ENCODE results near the gene ARHGAP9. TPM values are rescaled to one million over a fixed set of nuclear protein-coding genes. Genes with fewer than 3 reads are reported as not detected.
"Not testable (repeated sequence)": the region's sequence is repeated elsewhere in the genome, so short reads cannot be mapped to it uniquely, and the experiment has no call there.

ARHGAP9 gene
- total RNA-seq, 1 donor from 2014 or later: 5.2 TPM

DNA sequence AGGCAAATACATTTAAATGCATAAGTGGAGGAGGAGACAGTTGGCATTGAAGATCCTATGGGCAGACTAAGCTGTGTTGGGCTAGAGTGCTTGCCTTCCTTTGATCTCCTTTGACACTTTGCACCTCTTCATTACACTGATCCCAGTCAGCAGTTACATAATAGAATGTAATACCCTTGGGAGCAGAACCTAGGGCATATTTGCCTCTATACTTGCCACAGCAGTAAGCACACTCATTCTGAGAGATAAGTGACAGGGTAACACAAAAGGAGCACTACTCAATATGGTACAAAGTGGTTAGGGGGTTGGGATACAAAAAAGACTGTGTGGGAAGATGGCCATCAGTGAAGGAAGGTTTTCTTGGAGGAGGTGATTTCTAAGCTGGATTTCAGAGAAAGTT is 17.2 kb upstream of the ARHGAP9 start:
- Histone ChIP-seq H3K36me3 (ENCODE audit: control insufficient read depth in 3 of 3, insufficient read depth in 3 of 3, low read length in 3 of 3) (peaks cover 22 to 46% (median 37%) of the 10 kb centered on the region in 3 donors), H3K4me3 (ENCODE audit: low read length in 3 of 3) (no peak overlapping the region), H3K9ac (ENCODE audit: low read depth in 1 of 3, low read length in 3 of 3) (no peak overlapping the region), H3K9me3 (ENCODE audit: control insufficient read depth in 3 of 3, low read length in 3 of 3) (no peaks in the 10 kb centered on the region), H3K27ac (ENCODE audit: low read depth, low read length) (no peak overlapping the region), H3K4me1 (ENCODE audit: control insufficient read depth in 3 of 3, insufficient read depth in 3 of 3, low read length in 3 of 3) (no peaks in the 10 kb centered on the region), H3K27me3 (ENCODE audit: control insufficient read depth in 3 of 3, insufficient read depth in 3 of 3, low read length in 3 of 3) (no peaks in the 10 kb centered on the region)

DNA sequence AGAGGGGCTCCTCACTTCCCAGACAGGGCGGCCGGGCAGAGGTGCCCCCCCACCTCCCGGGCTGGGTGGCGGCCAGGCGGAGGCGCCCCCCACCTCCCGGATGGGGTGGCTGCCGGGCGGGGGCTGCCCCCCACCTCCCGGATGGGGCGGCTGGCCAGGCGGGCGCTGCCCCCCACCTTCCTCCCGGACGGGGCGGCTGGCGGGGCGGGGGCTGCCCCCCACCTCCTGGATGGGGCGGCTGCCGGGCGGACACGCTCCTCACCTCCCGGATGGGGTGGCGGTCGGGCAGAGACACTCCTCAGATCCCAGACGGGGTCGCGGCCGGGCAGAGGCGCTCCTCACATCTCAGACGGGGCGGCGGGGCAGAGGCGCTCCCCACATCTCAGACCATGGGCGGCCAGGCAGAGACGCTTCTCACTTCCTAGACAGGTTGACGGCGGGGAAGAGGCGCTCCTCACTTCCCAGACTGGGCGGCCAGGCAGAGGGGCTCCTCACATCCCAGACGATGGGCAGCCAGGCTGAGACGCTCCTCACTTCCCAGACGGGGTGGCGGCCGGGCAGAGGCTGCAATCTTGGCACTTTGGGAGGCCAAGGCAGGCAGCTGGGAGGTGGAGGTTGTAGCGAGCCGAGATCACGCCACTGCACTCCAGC is 15.5 kb upstream of the ARHGAP9 start:
- not testable (repeated sequence) for H3K27me3 ChIP-seq (ENCODE audit: control insufficient read depth in 3 of 3, insufficient read depth in 3 of 3, low read length in 3 of 3); H3K9me3 ChIP-seq (ENCODE audit: control insufficient read depth in 3 of 3, low read length in 3 of 3); H3K9ac ChIP-seq (ENCODE audit: low read depth in 1 of 3, low read length in 3 of 3); H3K4me1 ChIP-seq (ENCODE audit: control insufficient read depth in 3 of 3, insufficient read depth in 3 of 3, low read length in 3 of 3); H3K27ac ChIP-seq (ENCODE audit: low read depth, low read length); H3K4me3 ChIP-seq (ENCODE audit: low read length in 3 of 3)
- H3K36me3 ChIP-seq (ENCODE audit: control insufficient read depth in 3 of 3, insufficient read depth in 3 of 3, low read length in 3 of 3): peaks cover 24 to 46% (median 36%) of the 10 kb centered on the region in 3 donors

DNA sequence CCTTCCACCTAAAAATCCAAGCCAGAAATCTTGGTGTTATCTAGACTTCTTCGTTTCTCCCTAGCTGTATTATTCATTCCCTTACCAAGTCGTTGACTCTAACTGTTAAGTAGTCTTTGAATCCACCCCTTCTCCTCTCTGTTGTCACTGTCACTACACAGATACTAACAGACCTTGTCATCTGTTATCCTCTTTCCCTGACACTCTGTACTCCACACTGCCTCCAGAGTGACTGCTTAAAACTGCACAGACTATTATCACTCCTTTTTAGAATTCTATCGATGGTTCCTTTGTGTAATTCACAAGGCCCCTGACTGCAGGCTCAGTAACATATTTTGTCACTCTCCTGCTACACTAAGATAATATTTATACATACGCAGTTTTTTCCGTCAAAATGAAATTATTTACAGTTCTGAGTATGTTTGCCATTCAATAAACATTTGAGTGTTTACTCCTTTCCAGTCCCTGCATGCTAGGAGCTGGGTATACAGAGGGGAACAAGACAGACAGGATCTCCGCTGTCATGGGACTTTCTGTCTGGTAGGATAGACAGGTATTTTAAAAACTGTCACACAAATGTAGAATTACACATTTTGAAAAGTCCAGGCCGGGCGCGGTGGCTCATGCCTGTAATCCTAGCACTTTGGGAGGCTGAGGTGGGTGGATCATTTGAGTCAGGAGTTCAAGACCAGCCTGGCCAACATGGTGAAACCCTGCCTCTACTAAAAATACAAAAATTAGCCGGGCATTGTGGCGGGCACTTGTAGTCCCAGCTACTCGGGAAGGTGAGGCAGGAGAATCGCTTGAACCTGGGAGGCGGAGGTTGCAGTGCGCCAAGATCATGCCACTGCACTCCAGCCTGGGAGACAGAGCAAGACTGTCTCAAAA is 12.0 kb upstream of the ARHGAP9 start:
- Histone ChIP-seq H3K9me3 (ENCODE audit: control insufficient read depth in 3 of 3, low read length in 3 of 3) (no peaks in the 10 kb centered on the region), H3K9ac (ENCODE audit: low read depth in 1 of 3, low read length in 3 of 3) (no peak overlapping the region), H3K36me3 (ENCODE audit: control insufficient read depth in 3 of 3, insufficient read depth in 3 of 3, low read length in 3 of 3) (peaks cover 25 to 35% (median 30%) of the 10 kb centered on the region in 3 donors), H3K4me1 (ENCODE audit: control insufficient read depth in 3 of 3, insufficient read depth in 3 of 3, low read length in 3 of 3) (peaks cover 11 to 16% (median 13%) of the 10 kb centered on the region in 3 donors), H3K4me3 (ENCODE audit: low read length in 3 of 3) (no peak overlapping the region), H3K27me3 (ENCODE audit: control insufficient read depth in 3 of 3, insufficient read depth in 3 of 3, low read length in 3 of 3) (no peaks in the 10 kb centered on the region), H3K27ac (ENCODE audit: low read depth, low read length) (no peak overlapping the region)

DNA sequence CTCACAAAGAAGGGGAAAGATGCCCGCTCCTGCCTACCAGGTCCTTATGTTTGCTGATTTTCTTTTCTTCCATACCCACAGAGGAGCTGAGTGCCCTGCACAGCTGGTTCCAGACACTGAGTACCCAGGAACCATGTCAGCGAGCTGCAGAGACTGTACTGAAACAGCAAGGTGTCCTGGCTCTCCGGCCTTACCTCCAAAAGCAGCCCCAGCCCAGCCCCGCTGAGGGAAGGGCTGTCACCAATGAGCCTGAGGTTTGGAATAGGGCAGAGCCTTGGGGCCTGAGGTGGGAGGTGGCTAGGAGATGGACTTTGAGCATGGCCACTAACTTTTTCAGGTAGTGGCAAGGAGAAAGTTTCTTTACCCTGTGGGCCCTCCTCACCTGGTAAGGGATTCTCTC is 10.5 kb upstream of the ARHGAP9 start:
- Histone ChIP-seq H3K4me3 (ENCODE audit: low read length in 3 of 3) (no peak overlapping the region), H3K27me3 (ENCODE audit: control insufficient read depth in 3 of 3, insufficient read depth in 3 of 3, low read length in 3 of 3) (no peaks in the 10 kb centered on the region), H3K4me1 (ENCODE audit: control insufficient read depth in 3 of 3, insufficient read depth in 3 of 3, low read length in 3 of 3) (peaks cover 11 to 16% (median 13%) of the 10 kb centered on the region in 3 donors), H3K9me3 (ENCODE audit: control insufficient read depth in 3 of 3, low read length in 3 of 3) (no peaks in the 10 kb centered on the region), H3K9ac (ENCODE audit: low read depth in 1 of 3, low read length in 3 of 3) (peak overlapping the region in 1 of 3 donors; percentile 5), H3K36me3 (ENCODE audit: control insufficient read depth in 3 of 3, insufficient read depth in 3 of 3, low read length in 3 of 3) (peaks cover 25 to 35% (median 30%) of the 10 kb centered on the region in 3 donors), H3K27ac (ENCODE audit: low read depth, low read length) (no peak overlapping the region)

DNA sequence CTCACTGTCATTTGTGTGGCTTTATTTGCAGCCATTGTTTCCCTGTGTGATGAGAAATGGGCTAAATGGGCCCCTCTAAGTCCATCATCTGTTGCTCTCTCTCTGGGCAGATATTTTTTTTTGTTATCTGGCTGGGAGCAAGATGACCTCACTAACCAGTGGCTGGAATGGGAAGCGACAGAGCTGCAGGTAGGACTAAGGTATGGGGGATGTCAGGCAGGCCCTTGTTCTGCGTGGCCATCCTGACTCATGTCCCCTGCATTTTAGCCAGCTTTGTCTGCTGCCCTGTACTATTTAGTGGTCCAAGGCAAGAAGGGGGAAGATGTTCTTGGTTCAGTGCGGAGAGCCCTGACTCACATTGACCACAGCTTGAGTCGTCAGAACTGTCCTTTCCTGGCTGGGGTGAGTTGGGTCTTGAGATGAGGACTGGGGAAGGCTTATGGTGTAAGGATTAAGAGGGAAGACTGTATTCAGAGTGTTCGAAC is 9.5 kb upstream of the ARHGAP9 start:
- Histone ChIP-seq H3K36me3 (ENCODE audit: control insufficient read depth in 3 of 3, insufficient read depth in 3 of 3, low read length in 3 of 3) (peaks cover 25 to 35% (median 30%) of the 10 kb centered on the region in 3 donors), H3K27ac (ENCODE audit: low read depth, low read length) (no peak overlapping the region), H3K27me3 (ENCODE audit: control insufficient read depth in 3 of 3, insufficient read depth in 3 of 3, low read length in 3 of 3) (no peaks in the 10 kb centered on the region), H3K9me3 (ENCODE audit: control insufficient read depth in 3 of 3, low read length in 3 of 3) (no peaks in the 10 kb centered on the region), H3K9ac (ENCODE audit: low read depth in 1 of 3, low read length in 3 of 3) (peak overlapping the region; percentile 4 to 86 (median 86)), H3K4me3 (ENCODE audit: low read length in 3 of 3) (peak overlapping the region; percentile 91 to 97 (median 96)), H3K4me1 (ENCODE audit: control insufficient read depth in 3 of 3, insufficient read depth in 3 of 3, low read length in 3 of 3) (peaks cover 11 to 16% (median 13%) of the 10 kb centered on the region in 3 donors)

DNA sequence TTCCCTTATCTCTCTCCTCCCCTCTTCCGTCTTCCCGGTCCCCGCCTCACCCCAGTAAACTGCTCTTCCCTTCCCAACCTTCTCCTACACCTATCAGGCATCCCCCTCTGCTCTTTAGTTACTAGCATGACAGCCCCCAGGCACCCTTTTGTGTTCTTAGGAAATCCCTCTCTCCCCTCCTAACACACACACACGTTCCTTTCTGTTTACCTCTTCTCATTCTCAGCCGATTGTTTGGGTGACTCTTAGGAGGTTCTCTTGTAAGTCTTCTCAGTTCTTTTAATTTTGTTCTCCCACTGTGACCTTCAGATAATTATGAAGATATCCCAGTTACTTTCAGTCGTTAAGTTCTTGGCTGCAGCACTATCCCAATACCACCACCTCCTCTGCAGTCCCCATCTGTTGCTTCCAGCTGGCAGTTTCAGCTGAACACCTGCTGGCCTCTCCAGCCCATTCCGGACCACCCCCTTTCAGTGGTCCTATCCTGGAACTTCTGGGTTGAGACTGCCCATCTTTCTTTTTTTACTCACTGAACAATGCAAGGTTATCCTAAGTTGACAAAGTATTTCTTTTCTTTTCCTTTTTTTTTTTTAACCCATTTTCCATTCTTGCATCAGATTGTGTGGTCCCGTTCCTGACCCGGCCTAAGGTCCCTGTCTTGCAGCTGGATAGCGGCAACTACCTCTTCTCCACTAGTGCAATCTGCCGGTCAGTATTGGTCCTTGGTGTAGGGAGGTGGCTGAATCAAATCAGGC is 8.9 kb upstream of the ARHGAP9 start:
- H3K9ac ChIP-seq (ENCODE audit: low read depth in 1 of 3, low read length in 3 of 3): peak overlapping the region; percentile 86 to 93 (median 86)
- peaks cover 25 to 35% (median 30%) of the 10 kb centered on the region in 3 donors for H3K36me3 ChIP-seq (ENCODE audit: control insufficient read depth in 3 of 3, insufficient read depth in 3 of 3, low read length in 3 of 3)
- peak overlapping the region; percentile 91 to 97 (median 96) for H3K4me3 ChIP-seq (ENCODE audit: low read length in 3 of 3)
- peak overlapping the region; percentile 54 for H3K27ac ChIP-seq (ENCODE audit: low read depth, low read length)
- no peaks in the 10 kb centered on the region for H3K9me3 ChIP-seq (ENCODE audit: control insufficient read depth in 3 of 3, low read length in 3 of 3)
- H3K27me3 ChIP-seq (ENCODE audit: control insufficient read depth in 3 of 3, insufficient read depth in 3 of 3, low read length in 3 of 3): peaks cover 0 to under 1% (median 0%) of the 10 kb centered on the region in 3 donors
- peaks cover 11 to 16% (median 13%) of the 10 kb centered on the region in 3 donors for H3K4me1 ChIP-seq (ENCODE audit: control insufficient read depth in 3 of 3, insufficient read depth in 3 of 3, low read length in 3 of 3)

DNA sequence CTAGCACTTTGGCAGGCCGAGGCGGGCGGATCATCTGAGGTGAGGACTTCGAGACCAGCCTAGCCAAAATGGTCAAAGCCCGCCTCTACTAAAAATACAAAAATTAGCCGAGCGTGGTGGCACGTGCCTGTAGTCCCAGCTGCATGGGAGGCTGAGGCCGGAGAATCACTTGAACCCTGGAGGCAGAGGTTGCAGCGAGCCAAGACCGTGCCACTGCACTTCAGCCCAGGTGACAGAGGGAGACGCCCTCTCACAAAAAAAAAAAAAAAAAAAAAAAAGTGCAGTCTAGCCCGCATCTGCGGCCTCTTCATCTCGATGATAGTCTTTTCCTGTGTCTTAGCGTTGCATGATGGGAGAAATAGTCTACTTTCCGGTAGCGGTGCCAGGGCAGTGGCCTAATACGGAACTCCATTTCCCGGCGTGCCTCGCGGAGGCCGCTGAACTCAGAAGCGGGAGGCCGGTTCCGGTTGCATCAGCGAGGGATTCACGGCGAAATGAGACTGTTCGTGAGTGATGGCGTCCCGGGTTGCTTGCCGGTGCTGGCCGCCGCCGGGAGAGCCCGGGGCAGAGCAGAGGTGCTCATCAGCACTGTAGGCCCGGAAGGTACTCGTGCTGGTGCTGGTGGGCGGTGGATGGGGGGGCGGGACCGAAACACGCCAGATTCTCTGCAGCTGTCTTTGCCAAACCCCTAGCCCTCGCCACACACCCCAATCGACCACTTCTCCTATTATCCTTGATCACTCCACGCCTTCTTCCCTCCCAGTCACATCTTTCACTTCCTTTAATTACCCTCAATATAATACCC is 8.1 kb upstream of the ARHGAP9 start, which contains the start of gene MARS1:
TSS of gene MARS1 (plus strand) at position 472 of the 805 bp plus-strand sequence. CDS start at position 495, 23 bp downstream.
- peaks cover 11 to 16% (median 13%) of the 10 kb centered on the region in 3 donors for H3K4me1 ChIP-seq (ENCODE audit: control insufficient read depth in 3 of 3, insufficient read depth in 3 of 3, low read length in 3 of 3)
- no peaks in the 10 kb centered on the region for H3K9me3 ChIP-seq (ENCODE audit: control insufficient read depth in 3 of 3, low read length in 3 of 3)
- H3K36me3 ChIP-seq (ENCODE audit: control insufficient read depth in 3 of 3, insufficient read depth in 3 of 3, low read length in 3 of 3): peaks cover 24 to 32% (median 28%) of the 10 kb centered on the region in 3 donors
- peak within 1 kb of the TSS; percentile 86 to 93 (median 86) for H3K9ac ChIP-seq (ENCODE audit: low read depth in 1 of 3, low read length in 3 of 3)
- H3K27me3 ChIP-seq (ENCODE audit: control insufficient read depth in 3 of 3, insufficient read depth in 3 of 3, low read length in 3 of 3): peaks cover 0 to 2% (median 0%) of the 10 kb centered on the region in 3 donors
- peak within 1 kb of the TSS; percentile 91 to 97 (median 96) for H3K4me3 ChIP-seq (ENCODE audit: low read length in 3 of 3)
- peak within 1 kb of the TSS; percentile 54 for H3K27ac ChIP-seq (ENCODE audit: low read depth, low read length)

DNA sequence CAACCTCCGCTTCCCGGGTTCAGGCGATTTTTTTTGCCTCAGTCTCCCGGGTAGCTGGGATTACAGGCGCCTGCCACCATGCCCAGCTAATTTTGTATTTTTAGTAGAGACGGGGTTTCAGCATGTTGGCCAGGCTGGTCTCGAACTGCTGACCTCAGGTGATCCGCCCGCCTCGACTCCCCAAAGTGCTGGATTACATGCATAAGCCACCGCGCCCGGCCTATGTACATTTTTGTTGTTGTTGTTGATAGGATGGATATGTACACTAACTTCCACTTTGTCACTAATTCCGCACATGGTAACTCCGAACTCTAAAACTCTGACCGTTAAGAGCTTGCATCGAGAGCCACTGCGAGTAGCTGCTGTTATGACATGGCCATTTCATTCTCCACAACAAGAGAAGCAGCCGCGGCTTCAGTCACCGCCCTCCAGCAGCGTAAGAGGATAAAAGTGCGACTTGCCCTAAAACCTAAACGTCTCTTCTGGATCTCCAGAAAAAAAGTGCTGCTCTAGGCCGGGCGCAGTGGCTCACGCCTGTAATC is 7.5 kb upstream of the ARHGAP9 start:
- Histone ChIP-seq H3K9ac (ENCODE audit: low read depth in 1 of 3, low read length in 3 of 3) (peak overlapping the region in 2 of 3 donors; percentile 59 to 86), H3K27ac (ENCODE audit: low read depth, low read length) (peak overlapping the region; percentile 30), H3K4me3 (ENCODE audit: low read length in 3 of 3) (peak overlapping the region; percentile 91 to 97 (median 96)), H3K36me3 (ENCODE audit: control insufficient read depth in 3 of 3, insufficient read depth in 3 of 3, low read length in 3 of 3) (peaks cover 23 to 28% (median 24%) of the 10 kb centered on the region in 3 donors), H3K9me3 (ENCODE audit: control insufficient read depth in 3 of 3, low read length in 3 of 3) (no peaks in the 10 kb centered on the region), H3K4me1 (ENCODE audit: control insufficient read depth in 3 of 3, insufficient read depth in 3 of 3, low read length in 3 of 3) (peaks cover 11 to 16% (median 13%) of the 10 kb centered on the region in 3 donors), H3K27me3 (ENCODE audit: control insufficient read depth in 3 of 3, insufficient read depth in 3 of 3, low read length in 3 of 3) (peaks cover 0 to 2% (median 0%) of the 10 kb centered on the region in 3 donors)
